Upper lobe of left lung (tissue), 4 donors: Measurements from ENCODE around the gene GSTT2B.
"Not testable (repeated sequence)": the region's sequence is repeated elsewhere in the genome, so short reads cannot be mapped to it uniquely, and the experiment has no call there.

Experiments used
- CTCF ChIP-seq, 6 experiments: fragments of 450-650 bp in 4 of 6; fragments of 200-600 bp in 2 of 6; sonication (generic) in 2 of 6; IDR thresholded peaks; one replicate each; pipeline ENCODE4 v1.5.1; 2016 to 2019; ENCODE audit warnings: antibody characterized with exemption in 6 of 6
- POLR2A ChIP-seq, 4 donors: fragments of 450-650 bp; IDR thresholded peaks; one replicate each; pipeline ENCODE4 v1.5.1; 2016 to 2017; ENCODE audit warnings: antibody characterized with exemption in 4 of 4, mild to moderate bottlenecking in 2 of 4

DNA sequence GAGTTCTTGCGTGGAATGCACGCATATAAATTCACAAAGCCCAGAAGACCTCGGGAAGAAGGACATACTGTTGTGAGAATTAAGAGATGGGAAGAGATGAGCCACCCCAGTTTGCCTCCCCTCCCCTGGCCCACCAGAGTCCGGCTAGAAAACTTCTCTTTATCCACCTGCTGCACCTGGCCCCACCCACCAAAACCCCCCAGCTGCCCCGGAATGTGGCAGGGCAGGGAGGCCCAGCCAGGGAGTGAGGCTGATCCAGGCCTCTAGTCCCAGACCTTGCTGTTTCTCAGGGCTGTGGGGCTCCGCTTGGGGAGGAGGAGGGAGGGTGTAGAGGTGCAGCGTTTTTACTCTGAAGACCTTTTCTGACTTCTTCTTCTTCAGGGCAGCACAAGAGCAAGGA is 19.6 kb upstream of the GSTT2B start:
- not testable (repeated sequence) for TF ChIP-seq CTCF, POLR2A (IDR thresholded peaks at IDR 0.05)
